Loucy (cell line): ENCODE data around the gene ANXA5.

ENCODE experiments used
- EZH2phosphoT487 ChIP-seq: fragments of 200-600 bp; IDR thresholded peaks from 2 replicates; pipeline ENCODE4 v1.6.1; 2018; ENCODE audit warnings: antibody characterized with exemption, mild to moderate bottlenecking, moderate library complexity, borderline replicate concordance
- TF ChIP-seq, protein P1 (sequence below): fragments of 200-600 bp; sonication (generic); conservative IDR thresholded peaks from 2 replicates; pipeline ENCODE4 v1.5.1; 2014; ENCODE audit warnings: mild to moderate bottlenecking, antibody characterized with exemption, low read length

DNA sequence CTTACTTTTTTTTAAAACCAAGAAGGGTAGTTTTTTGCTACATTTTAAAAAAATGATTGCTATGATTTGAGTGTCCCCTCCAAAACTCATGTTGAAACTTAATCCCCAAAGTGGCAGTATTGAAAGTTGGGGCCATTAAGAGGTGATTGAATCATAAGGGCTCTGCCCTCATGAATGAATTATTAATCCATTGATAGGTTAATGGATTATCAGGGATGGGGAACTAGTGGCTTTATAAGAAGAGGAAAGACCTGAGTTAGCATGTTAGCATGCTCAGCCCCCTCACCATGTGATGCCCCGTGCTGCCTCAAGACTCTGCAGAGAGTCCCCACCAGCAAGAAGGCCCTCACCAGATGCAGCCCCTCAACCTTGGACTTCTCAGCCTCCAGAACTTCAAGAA, 37.2 kb upstream of the ANXA5 start:
- TF ChIP-seq, protein P1, sequence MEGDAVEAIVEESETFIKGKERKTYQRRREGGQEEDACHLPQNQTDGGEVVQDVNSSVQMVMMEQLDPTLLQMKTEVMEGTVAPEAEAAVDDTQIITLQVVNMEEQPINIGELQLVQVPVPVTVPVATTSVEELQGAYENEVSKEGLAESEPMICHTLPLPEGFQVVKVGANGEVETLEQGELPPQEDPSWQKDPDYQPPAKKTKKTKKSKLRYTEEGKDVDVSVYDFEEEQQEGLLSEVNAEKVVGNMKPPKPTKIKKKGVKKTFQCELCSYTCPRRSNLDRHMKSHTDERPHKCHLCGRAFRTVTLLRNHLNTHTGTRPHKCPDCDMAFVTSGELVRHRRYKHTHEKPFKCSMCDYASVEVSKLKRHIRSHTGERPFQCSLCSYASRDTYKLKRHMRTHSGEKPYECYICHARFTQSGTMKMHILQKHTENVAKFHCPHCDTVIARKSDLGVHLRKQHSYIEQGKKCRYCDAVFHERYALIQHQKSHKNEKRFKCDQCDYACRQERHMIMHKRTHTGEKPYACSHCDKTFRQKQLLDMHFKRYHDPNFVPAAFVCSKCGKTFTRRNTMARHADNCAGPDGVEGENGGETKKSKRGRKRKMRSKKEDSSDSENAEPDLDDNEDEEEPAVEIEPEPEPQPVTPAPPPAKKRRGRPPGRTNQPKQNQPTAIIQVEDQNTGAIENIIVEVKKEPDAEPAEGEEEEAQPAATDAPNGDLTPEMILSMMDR: no peak
- no peak for TF ChIP-seq EZH2phosphoT487
